HG02623 (cell line): ENCODE data around the gene LAMC2.

Experiments used
- ATAC-seq: cut with Tn5 transposase; IDR thresholded peaks from one replicate; pipeline ENCODE4 v1.9.1; 2021; ENCODE audit warnings: moderate library complexity; ENCODE audit not compliant: unreplicated experiment

The LAMC2 gene

DNA sequence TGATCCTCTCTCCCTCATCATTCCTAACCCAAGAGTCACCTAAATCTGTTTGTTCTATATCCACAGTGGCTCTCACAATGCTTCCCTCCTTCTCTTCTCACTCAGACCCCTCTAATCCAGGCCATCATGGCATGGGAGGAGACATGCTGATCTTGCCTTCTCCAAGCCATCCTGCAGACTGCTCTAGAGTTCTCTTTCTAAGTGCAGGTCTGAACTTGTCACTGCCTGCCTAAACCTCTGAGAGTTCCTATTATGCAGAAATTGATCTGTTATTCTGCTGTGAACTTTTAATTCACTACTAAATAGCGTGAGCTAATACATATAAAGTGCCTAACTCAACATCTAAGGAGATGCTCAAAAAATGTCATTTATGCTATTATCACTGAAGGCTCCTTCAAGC lies 26.8 kb downstream of the LAMC2 start:
- ATAC-seq, result no peak

DNA sequence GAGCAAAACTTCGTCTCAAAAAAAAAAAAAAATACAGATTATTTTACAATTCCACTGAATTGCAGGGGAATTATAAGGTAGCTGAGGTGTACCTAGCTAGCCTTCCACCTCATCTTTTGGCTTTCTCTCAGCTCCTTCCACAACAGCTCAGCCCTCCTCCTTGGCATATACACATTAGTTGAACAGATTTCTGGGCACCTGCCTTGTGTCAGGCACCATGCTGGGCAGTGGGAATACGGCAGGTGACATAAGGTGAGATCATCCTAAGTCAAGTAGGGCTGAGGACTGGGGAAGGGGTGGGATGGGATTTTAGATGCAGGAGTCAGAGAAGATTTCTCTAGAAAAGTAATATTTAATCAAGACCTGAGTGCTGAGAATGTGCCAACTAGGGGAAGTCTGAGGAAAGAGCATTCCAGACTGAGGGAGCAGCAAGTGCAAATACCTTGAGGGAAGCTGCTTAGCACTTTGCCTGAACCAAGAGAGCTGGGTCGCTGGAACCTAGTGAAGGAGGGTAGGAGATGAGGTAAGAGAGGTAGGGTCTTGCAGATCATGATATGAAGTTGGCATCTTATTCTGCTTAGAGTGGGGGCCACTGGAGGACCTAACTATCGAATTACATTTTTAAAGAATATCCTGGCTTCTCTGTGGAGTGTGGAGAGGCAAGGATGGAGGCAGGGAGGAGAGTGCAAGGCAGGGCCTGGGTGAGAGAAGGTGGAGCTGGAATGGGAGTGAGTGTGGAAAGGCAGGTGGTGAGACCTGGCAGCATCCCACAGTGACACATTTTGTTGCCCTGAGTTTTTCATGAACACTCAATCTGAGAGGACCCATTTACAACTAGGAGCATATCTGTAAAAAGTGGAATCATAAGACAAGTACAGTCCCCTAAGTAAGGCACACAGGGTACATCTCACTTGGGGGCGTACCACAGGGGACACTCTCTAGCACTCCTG lies 28.2 kb downstream of the LAMC2 start:
- no peak for ATAC-seq

DNA sequence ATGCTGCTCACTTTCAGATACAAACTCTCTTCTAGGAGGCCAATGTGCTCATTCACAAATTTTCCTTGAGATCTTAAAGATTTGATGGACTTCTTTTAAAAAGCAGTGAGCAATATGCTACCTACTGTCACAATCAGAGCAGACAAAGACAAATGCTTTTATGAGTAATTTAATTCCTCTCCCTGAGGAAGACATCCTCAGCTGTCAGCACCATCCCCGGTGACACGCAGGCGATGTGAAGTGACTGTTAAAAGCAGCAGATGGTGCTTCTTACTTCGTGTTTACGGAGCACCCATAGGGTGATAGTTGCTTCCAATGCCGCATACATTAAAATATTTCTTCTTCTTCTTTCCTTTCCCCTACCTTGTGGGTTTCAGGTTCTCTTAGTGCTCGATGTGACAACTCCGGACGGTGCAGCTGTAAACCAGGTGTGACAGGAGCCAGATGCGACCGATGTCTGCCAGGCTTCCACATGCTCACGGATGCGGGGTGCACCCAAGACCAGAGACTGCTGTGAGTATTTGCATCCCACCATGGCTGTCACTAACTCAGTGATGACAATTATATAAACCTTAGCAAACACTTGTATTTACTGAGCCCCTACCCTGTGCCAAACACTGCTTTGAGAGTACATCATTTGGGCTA lies 29.1 kb downstream of the LAMC2 start:
- ATAC-seq, result no peak

GRCh38 chr1:183215936-183216335 lies 29.9 kb downstream of the LAMC2 start:
- no peak for ATAC-seq

DNA sequence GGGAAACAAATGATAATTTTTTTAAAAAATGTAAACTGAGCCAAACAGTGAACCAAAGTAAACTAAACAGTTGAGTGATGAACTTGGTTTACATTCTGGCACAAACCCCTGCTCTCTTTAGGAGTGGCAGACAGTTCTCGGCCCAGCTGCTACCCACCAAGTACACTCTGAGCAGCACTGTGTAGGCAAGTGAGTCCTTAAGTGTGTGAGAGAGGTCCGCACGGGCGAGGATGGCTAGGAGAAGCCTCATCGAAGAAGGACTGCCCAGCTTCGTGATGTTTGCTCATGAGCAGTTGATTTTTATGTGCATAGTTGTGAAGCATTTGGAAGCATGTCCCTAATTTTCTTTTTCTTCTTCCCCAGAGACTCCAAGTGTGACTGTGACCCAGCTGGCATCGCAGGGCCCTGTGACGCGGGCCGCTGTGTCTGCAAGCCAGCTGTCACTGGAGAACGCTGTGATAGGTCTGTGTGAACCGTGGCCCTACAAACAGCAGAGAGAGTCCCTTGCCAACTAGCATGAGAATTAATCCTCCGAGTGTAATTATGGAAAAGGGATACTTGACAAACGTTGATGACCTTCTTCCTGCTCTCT lies 32.1 kb downstream of the LAMC2 start:
- no peak for ATAC-seq

DNA sequence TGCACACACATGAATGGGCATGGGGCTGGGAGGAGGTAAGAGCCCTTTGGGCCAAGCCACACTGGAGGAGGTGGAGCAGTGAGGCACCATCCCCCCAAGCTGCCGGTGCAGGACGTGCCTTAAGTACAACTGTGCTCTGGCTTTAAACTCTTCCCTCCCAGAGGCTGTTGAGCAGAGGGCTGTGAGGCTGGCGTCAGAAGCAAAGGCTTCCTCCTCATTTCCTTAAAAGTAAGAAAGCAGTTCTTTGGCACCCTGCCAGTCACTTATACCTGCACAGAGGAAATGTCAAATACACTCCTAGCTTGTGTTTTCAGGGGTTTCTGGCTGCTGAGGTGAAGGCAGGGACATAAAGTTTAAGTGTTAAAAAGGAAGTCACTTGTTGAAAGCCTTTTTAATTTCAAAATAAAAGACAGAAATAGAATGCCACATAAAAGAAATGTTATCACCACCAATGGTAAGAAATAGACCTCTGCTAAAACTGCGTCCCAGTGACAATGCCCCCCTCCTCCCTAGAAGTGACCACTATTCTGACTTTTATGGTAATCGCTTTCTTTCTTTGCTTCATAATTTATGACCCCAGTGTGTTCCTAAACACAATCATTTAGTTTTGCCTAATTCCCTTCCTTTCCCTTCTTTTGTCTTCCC lies 33.0 kb downstream of the LAMC2 start:
- ATAC-seq, result no peak

- no peak for ATAC-seq
Observed at GRCh38 chr1:183219616-183220009, 33.5 kb downstream of the LAMC2 start.

DNA sequence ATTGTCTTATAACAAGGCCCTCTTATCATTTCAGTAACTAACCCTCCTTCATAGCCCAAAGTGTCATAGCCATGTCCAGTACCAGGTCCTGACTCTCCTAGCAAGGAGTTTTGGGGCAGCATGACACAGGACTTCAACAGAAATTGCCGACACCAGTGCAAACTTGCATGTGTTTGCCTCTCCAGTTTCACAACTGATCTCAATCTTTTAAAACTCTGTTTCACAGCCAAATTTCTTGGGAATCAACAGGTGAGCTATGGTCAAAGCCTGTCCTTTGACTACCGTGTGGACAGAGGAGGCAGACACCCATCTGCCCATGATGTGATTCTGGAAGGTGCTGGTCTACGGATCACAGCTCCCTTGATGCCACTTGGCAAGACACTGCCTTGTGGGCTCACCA lies 36.8 kb downstream of the LAMC2 start:
- no peak for ATAC-seq

DNA sequence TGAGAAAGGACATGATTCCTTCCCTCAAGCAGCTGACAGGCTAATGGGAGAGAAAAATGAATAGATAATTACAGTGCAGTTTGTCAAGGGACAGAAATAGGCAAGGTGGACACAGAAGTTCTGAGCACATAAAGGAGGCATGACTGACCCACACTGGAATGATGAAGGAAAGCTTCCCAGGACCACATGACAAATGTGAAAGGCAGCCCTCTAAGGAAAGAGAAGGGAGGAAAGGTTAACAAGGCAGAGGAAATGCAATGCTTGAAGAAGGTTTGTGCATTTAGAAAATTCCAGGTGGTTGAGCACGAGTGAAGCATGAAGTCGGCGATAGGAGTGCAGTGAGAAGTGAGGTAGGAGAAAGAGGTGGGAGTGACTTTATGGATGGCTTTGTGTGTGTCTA lies 37.4 kb downstream of the LAMC2 start:
- ATAC-seq, result no peak

DNA sequence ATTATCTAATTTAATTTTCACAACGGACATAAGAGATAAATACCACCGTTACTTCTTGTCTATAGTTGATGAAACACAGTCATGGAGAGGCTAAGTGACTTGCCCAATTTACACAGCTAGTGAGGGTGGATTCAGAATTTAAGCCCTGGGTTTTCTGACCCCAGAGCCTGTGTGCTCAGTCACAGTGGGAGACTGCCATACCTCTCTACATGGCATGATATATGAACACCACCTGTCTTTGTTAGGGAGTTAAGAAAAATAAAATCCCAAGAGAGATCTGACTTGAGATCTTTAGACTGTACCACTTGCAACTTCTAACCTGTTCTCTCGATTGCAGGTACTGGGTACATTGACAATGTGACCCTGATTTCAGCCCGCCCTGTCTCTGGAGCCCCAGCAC lies 40.3 kb downstream of the LAMC2 start:
- ATAC-seq, result no peak

GRCh38 chr1:183226963-183227362 lies 40.9 kb downstream of the LAMC2 start:
- no peak for ATAC-seq

DNA sequence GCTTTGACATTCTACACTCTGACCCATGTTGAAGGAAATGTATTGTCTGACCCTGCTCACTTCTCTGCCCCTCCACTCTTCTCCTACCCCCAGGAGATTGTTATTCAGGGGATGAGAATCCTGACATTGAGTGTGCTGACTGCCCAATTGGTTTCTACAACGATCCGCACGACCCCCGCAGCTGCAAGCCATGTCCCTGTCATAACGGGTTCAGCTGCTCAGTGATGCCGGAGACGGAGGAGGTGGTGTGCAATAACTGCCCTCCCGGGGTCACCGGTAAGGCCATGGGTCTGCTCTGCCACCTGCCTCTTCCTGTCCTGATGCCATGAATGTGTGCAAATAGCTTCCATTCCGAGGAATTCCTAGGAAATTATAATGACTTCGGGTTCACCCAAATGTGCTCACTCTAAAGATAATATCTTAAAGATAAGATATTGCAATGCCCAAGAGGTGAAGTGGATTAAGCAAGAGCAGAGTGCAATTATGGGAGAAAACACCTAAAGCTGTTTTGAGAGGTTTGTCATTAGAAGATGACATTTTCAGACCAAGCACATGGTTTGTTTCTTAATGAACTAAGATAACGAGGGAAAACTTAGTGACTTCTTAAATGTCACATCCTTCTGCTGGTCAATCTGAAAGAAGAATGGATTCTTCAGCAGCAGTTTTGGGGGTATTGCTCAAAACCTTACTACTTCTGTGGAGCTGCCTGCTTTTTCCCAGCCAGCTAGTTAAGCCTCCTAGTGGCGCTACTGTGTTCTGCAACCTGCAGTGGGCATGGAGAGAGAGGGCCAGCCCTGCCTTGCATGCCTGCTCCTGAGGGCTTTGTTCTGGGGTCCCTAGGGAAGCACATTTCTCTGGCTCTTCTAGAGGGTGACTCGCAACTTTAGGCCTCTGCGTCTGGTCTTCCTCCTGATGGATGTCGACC lies 41.6 kb downstream of the LAMC2 start:
- no peak for ATAC-seq

DNA sequence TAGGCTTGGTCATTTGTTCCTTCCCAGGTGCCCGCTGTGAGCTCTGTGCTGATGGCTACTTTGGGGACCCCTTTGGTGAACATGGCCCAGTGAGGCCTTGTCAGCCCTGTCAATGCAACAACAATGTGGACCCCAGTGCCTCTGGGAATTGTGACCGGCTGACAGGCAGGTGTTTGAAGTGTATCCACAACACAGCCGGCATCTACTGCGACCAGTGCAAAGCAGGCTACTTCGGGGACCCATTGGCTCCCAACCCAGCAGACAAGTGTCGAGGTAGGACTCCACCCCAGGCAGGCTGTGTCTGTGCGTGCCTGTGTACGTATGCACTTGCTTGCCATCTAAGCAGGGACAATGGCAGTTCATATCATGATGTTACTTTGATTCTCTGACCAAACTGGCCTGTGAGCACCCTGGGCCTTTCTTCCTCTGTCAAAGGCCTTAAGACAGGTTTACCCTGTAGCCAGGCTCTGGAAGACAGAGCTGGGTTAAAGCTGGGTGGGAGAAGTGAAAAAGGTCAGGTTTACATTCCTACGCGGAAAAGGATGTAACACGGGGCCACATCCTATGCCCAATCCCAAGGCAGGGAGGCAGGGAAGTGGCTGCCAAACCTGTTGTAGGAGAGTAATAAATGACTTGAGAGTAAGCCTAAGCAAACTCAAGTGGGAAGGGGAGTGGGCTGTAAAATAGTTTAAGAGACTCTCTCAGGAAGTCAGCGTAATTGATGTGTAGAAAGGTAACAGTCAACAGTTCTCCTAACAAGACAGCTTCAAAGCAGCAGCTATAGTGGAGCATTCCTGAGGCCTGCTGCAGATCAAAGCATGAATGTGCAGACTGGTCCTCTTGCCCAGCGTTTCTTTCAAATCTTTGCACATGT lies 42.5 kb downstream of the LAMC2 start:
- no peak for ATAC-seq

- no peak for ATAC-seq
Observed at GRCh38 chr1:183230413-183230812, 44.3 kb downstream of the LAMC2 start.

- no peak for ATAC-seq
Observed at GRCh38 chr1:183231545-183231944, 45.5 kb downstream of the LAMC2 start.

DNA sequence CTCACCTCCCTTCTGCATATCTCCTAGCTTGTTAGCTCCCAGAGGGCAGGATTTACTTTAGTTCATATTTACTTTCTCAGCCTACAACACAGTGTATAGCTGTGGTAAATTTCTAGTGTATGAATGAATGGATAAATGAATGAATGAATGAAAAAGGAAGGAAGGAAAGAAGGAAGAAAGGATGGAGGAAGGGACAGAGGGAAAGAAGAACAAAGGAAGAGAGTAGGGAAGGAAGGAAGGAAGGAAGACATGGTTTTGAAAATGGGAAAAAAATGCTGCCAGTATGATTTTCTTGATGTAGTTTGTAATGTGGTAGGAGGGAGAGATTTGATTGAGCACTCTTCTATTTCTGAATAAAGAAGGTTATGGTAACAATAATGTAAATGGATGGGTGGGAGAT lies 47.0 kb downstream of the LAMC2 start:
- no peak for ATAC-seq

DNA sequence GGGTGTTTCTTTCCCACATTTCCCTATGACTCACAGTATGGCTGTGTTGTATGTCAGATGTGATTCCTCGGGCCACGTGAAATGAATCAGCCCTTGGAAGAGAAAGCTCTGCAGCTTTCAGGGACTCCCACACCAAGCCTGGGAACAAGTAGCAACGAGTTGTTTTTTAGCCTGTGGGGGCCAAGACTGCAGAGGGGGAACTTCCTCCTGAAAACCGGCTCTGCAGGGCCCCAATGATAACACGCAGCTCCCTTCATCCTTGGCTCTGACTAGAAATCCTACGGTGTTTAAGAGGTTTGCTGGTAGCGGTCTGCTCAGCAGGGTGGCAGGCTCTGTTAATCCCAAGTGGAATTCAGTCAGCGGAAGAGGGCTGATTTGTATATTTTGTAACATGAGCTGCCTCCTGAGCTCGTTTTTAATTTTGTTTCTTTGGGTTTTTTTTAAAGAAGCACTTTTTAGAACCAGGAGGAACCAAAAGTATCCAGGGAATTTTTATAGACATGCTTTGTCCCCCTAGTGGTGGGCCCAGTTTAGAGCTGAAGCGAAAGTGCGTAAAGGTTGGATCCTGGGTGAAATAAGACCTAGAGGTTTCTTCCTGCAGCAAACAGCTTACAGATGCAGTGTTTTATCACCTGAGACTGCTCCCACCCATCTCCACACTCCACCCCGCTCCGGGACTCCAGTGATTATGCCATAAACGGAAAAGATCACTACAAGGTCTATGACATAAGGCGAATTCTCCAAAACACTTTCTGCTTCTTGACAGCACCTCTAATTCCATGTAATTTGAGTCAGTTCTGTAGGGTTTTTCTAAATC lies 48.8 kb downstream of the LAMC2 start:
- ATAC-seq, result no peak

GRCh38 chr1:183235503-183235902 lies 49.4 kb downstream of the LAMC2 start:
- no peak for ATAC-seq
